Lower leg skin (tissue), 4 donors: ENCODE data around the gene MAD1L1. TPM values are rescaled to one million over a fixed set of nuclear protein-coding genes. Genes with fewer than 3 reads are reported as not detected.

Experiments used
- DNase-seq, 2 donors: peaks; one replicate each; pipeline ENCODE4 v3.0.0-alpha.2; 2019; ENCODE audit warnings: low spot score in 2 of 2
- H3K4me3 ChIP-seq: fragments of 200-600 bp; sonication (generic); 2 replicates; pipeline ENCODE4 v1.5.1; 2017; ENCODE audit warnings: mild to moderate bottlenecking, low read depth; ENCODE audit not compliant: poor library complexity, severe bottlenecking
- POLR2A ChIP-seq, 2 donors: fragments of 450-650 bp; IDR thresholded peaks; one replicate each; pipeline ENCODE4 v1.6.1; 2016 to 2017; ENCODE audit warnings: antibody characterized with exemption in 2 of 2, mild to moderate bottlenecking in 1 of 2, moderate library complexity in 1 of 2
- WGBS, 2 donors: methylation state at CpG; one replicate each; pipeline ENCODE4 v1.1.5; 2018; 5-methylcytosine and 5-hydroxymethylcytosine counted together
- intact Hi-C: fragments of 100-400 bp; cut with DNase I; formaldehyde crosslinking; loops from one replicate; pipeline ENCODE4 v1.15.0; 2023; ENCODE audit warnings: low total_unique reads
- total RNA-seq, 4 donors: library from RNA; depleted of rRNA; stranded (reverse); fragments of >200 nt; gene quantifications; one replicate each; pipeline ENCODE4 v1.1.0, GENCODE V29; 2016
- TF ChIP-seq, protein P1 (sequence below), 3 donors: fragments of 450-650 bp; IDR thresholded peaks; one replicate each; pipeline ENCODE4 v1.5.1; 2016; ENCODE audit warnings: antibody characterized with exemption in 3 of 3, mild to moderate bottlenecking in 3 of 3, moderate library complexity in 2 of 3

The MAD1L1 gene
- total RNA-seq, 4 donors from 2014 or later: 37.7 to 77.8 (median 59.4) TPM

DNA sequence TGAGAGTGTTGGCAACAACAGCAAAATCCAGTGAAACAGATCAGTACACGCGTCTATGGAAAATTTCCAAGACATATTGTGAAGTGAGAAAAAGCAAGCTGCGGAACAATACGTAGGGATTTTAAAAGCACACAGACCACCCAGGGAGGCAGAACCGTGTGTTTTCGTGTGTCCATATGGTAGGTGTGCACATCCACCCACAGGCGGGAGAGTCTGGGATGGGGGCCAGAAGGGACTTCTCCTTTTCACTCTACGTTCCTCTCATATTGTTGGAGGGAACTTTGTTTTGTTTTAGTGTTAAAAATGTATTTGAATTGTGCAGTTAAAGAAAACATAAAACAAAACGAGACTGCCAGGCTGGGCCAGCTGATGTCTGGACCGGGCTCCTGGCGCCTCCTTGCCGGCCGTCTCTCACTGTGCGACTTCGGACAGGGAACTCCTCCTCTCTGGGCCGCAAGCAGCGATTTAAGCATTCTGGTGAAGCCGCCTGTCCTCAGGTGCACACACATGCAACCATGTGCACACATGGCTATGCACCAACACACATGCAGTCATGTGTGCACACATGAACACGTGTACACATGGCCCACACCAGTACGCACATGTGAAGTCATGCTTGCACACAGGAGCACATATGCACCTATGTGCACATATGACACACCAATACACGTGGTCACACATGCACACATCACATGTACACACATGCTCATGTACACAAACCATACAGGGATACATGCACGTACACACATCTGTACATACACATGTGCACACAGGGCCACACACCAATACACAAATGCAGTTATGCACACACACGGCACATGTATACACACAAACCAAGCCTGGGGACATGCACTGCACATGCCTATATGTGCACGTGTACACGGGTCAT is 421.5 kb downstream of the MAD1L1 start:
- intact Hi-C loops: no loop called here
- no peak overlapping the region for H3K4me3 ChIP-seq
- DNase-seq: peak in 1 of 2 donors; percentile 76
- TF ChIP-seq POLR2A (IDR thresholded peaks at IDR 0.05): no peak
- TF ChIP-seq, protein P1, sequence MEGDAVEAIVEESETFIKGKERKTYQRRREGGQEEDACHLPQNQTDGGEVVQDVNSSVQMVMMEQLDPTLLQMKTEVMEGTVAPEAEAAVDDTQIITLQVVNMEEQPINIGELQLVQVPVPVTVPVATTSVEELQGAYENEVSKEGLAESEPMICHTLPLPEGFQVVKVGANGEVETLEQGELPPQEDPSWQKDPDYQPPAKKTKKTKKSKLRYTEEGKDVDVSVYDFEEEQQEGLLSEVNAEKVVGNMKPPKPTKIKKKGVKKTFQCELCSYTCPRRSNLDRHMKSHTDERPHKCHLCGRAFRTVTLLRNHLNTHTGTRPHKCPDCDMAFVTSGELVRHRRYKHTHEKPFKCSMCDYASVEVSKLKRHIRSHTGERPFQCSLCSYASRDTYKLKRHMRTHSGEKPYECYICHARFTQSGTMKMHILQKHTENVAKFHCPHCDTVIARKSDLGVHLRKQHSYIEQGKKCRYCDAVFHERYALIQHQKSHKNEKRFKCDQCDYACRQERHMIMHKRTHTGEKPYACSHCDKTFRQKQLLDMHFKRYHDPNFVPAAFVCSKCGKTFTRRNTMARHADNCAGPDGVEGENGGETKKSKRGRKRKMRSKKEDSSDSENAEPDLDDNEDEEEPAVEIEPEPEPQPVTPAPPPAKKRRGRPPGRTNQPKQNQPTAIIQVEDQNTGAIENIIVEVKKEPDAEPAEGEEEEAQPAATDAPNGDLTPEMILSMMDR (IDR thresholded peaks at IDR 0.05): no peak
- WGBS, 2 donors: 38 to 42% methylated on average over 23 to 25 of the region's 25 CpGs

DNA sequence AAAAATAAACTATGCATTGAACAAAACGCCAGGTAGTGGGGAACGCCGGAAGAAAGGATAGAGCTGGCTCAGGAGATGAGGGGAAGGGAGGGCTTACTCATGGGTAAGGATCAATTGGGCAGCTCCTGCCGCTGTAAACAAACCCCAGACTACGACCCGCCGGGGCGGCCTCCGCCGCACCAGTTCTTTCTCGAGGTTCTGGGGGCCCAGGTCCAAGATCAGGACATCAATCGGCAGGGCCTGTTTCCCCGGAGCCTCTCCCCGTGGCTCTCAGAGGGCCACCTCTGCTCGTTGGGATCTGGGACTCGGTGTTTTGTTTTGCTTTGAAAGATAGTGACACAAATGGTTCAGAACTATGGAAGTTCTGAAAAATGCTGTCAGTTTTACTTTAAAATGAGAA is 422.2 kb downstream of the MAD1L1 start:
- intact Hi-C loops: no loop called here
- TF ChIP-seq, protein P1 (IDR thresholded peaks at IDR 0.05): no peak
- TF ChIP-seq POLR2A (IDR thresholded peaks at IDR 0.05): no peak
- H3K4me3 ChIP-seq: no peak overlapping the region
- peak; percentile 10 to 56 for DNase-seq
- 29 to 43% methylated on average over 16 of the region's 16 CpGs for WGBS, 2 donors

DNA sequence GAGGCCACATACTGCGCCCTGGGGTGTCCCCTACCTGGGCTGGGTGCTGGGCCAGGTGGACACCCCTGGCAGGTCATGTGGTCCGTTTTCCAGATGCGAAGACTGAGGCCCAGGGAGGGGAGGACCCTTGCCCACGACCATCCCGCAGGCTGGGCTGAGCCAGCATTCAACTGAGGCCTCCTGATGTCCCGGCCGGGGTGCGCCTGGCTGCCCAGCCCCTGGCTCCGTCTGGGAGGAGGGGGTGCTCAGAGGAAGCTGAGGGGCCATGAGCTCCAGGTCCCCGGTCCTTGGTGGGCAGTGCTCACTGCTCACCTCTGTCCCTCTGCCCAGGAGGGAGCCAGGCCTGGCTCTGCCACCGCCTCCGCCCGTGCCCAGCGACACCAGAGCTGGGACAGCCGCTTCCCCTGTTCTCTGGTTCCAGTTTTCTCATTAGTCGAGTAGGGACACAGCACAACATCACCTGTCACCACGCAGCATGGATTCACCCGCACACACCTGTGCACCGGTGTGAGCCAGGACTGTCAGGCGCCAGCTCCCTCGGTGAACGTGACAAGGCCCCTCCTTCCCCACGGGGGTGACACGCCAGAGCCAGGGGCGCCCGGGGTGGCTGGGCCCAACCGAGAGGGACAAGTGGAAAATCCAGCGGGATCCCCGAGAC is 423.0 kb downstream of the MAD1L1 start:
- no peak overlapping the region for H3K4me3 ChIP-seq
- peak in 1 of 2 donors; percentile 77 for DNase-seq
- intact Hi-C loops: no loop called here
- TF ChIP-seq POLR2A (IDR thresholded peaks at IDR 0.05): no peak
- TF ChIP-seq, protein P1 (IDR thresholded peaks at IDR 0.05): no peak
- WGBS, 2 donors: 82 to 86% methylated on average over 22 to 29 of the region's 29 CpGs

DNA sequence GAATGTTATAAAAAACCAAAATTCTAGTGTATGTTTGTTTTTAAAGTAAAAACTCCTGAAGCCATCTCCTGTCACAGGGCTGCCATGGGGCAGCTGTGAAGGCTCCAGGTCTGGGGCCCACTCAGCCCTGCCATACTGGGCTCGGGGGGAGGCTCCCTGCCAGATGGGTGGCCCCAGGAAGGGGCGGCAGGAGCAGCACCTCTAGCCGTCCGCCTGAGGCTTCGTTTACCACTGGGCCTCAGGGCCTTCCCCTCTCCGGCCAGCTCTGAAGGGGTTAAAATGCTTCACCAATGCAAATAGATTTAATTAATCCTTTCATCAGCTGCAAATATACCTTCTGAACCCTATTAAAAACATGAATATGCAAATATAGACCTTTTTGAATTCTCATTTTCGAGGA is 423.7 kb downstream of the MAD1L1 start:
- no peak for TF ChIP-seq POLR2A (IDR thresholded peaks at IDR 0.05)
- TF ChIP-seq, protein P1 (IDR thresholded peaks at IDR 0.05): no peak
- no peak overlapping the region for H3K4me3 ChIP-seq
- DNase-seq: peak in 1 of 2 donors; percentile 68
- WGBS, 2 donors: 90 to 91% methylated on average over 7 of the region's 7 CpGs
- intact Hi-C loops: no loop called here

DNA sequence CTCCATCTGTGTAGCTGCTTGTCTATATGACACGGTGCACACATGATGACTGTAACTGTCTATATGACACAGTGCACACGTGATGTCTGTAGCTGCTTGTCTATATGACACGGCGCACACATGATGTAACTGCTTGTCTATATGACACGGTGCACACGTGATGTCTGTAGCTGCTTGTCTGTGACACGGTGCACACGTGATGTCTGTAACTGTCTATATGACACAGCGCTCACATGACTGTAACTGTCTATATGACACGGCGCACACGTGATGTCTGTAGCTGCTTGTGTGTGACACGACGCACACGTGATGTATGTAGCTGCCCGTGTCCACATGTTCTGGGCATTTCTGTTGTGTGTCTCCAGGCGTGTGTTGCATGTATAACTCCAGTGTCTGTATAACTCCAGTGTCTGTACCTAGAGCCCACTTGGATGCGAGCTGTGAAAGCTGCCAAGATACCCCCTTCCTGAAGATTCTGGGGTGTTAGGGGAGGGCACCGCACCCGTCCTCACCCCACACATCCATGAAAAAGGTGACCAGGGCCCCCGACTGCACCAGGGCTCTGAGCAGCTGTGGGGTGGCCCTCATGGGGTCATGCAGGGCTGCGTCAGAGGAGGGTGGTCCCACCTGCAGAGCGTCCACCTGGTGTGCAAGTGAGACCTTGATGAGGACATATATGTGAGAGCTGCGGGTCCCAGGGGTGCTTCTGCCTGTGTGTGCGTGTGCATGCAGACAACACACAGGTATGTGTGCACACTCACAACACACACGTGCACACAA is 424.7 kb downstream of the MAD1L1 start:
- no peak overlapping the region for H3K4me3 ChIP-seq
- WGBS, 2 donors: 89 to 90% methylated on average over 19 to 26 of the region's 26 CpGs
- intact Hi-C loops: no loop called here
- TF ChIP-seq, protein P1 (IDR thresholded peaks at IDR 0.05): no peak
- TF ChIP-seq POLR2A (IDR thresholded peaks at IDR 0.05): no peak
- peak; percentile 2 to 73 for DNase-seq
